ENCODE measurements around the gene FAM78B. TPM values are rescaled to one million over a fixed set of nuclear protein-coding genes. Genes with fewer than 3 reads are reported as not detected.

FAM78B gene
- total RNA-seq, 1 experiment from 2014 or later = 0.41 TPM

DNA sequence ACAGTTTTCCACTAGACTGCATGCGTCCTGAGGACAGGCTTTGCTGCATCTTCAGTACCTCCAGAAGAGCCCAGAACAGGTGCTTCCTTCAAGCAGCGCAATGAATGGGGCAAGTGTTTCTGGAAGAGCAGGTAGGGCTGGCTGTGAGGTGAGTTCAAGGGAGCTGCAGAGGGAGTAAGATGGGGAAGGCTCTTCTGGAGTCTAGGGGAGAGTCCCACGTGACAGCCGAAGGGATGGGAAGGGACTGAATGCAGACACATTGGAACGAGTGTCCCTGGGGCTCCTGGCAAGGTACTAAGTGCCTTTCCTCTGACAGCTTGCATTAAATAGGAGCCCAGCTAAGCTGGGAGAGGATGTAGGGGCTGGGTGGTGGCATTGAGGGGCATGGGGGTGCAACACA lies 84.2 kb downstream of the FAM78B start:
- H3K9me3 ChIP-seq (ENCODE audit: control insufficient read depth, insufficient read depth, low read depth, low read length) = no peaks in the 10 kb centered on the region
- in situ Hi-C loops (cut with HindIII; ENCODE audit: low pct_unique_long_range_greater_than_20kb, low sequenced_read_pairs) (no loop called here), intact Hi-C loops (cut with micrococcal nuclease; ENCODE audit: unreplicated experiment) (no loop called here)
- no peaks in the 10 kb centered on the region for H3K27me3 ChIP-seq (ENCODE audit: control insufficient read depth, insufficient read depth, low read length)
- TF ChIP-seq, protein P1, sequence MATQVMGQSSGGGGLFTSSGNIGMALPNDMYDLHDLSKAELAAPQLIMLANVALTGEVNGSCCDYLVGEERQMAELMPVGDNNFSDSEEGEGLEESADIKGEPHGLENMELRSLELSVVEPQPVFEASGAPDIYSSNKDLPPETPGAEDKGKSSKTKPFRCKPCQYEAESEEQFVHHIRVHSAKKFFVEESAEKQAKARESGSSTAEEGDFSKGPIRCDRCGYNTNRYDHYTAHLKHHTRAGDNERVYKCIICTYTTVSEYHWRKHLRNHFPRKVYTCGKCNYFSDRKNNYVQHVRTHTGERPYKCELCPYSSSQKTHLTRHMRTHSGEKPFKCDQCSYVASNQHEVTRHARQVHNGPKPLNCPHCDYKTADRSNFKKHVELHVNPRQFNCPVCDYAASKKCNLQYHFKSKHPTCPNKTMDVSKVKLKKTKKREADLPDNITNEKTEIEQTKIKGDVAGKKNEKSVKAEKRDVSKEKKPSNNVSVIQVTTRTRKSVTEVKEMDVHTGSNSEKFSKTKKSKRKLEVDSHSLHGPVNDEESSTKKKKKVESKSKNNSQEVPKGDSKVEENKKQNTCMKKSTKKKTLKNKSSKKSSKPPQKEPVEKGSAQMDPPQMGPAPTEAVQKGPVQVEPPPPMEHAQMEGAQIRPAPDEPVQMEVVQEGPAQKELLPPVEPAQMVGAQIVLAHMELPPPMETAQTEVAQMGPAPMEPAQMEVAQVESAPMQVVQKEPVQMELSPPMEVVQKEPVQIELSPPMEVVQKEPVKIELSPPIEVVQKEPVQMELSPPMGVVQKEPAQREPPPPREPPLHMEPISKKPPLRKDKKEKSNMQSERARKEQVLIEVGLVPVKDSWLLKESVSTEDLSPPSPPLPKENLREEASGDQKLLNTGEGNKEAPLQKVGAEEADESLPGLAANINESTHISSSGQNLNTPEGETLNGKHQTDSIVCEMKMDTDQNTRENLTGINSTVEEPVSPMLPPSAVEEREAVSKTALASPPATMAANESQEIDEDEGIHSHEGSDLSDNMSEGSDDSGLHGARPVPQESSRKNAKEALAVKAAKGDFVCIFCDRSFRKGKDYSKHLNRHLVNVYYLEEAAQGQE (IDR thresholded peaks at IDR 0.05; ENCODE audit: insufficient read depth in 1 of 2, low read depth in 2 of 2, low read length in 1 of 2) = no peak
- TF ChIP-seq, protein P2, sequence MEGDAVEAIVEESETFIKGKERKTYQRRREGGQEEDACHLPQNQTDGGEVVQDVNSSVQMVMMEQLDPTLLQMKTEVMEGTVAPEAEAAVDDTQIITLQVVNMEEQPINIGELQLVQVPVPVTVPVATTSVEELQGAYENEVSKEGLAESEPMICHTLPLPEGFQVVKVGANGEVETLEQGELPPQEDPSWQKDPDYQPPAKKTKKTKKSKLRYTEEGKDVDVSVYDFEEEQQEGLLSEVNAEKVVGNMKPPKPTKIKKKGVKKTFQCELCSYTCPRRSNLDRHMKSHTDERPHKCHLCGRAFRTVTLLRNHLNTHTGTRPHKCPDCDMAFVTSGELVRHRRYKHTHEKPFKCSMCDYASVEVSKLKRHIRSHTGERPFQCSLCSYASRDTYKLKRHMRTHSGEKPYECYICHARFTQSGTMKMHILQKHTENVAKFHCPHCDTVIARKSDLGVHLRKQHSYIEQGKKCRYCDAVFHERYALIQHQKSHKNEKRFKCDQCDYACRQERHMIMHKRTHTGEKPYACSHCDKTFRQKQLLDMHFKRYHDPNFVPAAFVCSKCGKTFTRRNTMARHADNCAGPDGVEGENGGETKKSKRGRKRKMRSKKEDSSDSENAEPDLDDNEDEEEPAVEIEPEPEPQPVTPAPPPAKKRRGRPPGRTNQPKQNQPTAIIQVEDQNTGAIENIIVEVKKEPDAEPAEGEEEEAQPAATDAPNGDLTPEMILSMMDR (IDR thresholded peaks at IDR 0.05) = no peak
- TF ChIP-seq SIN3A (IDR thresholded peaks at IDR 0.05; ENCODE audit: borderline replicate concordance, insufficient read depth, low read depth, low read length) (no peak), POLR2AphosphoS5 (IDR thresholded peaks at IDR 0.05; ENCODE audit: low read depth, low read length) (no peak), TCF7L2 (IDR thresholded peaks at IDR 0.05; ENCODE audit: low read depth, low read length) (no peak)
- ChIA-PET POLR2A (no interaction called here), CTCF (no interaction called here)
- no peaks in the 10 kb centered on the region for H3K4me1 ChIP-seq (ENCODE audit: control insufficient read depth, insufficient read depth, low read length)
- H3K27ac ChIP-seq (ENCODE audit: low read length) = no peak overlapping the region
- no TSS peak for BruUV-seq (replicated peaks)
- DNase-seq (ENCODE audit: low read depth, low spot score) (no peak), ATAC-seq (no peak)
- H3K36me3 ChIP-seq (ENCODE audit: control insufficient read depth, insufficient read depth, low read length) = no peaks in the 10 kb centered on the region
- no peak overlapping the region for H3K4me3 ChIP-seq (ENCODE audit: low read depth in 2 of 2, low read length in 2 of 2)

DNA sequence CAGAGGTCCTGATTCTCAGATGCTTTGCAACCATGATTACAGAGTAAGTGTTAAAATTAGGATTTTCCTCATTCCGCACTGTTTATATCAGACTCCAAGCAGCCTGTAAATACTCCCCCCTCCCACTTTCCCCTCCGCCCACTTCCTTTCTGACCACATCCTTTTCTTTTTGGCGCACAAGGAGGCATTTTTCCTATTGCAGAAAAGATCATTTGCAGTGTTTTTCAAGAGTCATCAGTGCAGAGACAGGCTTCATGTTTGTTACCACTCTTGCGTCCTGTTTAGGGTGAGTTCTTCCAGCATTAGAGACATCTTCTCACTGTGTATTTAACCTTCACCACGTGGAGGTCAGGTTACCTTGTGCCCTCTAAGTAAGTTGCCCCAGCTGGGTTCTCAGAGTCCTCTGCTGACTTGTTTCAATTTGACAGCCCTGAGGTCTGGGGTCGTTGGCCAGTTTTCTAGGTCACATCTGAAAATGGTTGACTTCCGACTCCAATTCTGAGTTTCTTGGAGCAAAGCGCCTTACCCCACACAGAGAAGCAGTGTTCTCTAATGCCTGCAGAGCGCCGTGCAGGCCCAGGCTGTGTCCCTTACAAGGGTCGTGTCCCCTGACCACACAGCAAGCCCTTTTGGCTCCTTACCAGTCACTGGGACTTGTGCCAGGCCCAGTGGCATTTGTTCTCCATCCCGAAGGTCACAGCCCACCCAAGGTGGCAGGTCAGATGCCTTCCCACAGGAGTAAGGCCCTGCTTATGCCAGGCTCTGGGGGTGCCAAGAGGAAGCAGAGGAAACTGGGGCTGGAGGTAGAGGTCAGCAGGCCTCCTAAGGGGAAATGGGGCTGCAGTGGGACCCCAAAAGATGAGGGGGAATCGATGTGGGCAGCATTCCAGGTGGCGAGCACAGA lies 85.6 kb downstream of the FAM78B start:
- Histone ChIP-seq H3K9me3 (ENCODE audit: control insufficient read depth, insufficient read depth, low read depth, low read length) (no peaks in the 10 kb centered on the region), H3K27me3 (ENCODE audit: control insufficient read depth, insufficient read depth, low read length) (no peaks in the 10 kb centered on the region), H3K36me3 (ENCODE audit: control insufficient read depth, insufficient read depth, low read length) (no peaks in the 10 kb centered on the region), H3K27ac (ENCODE audit: low read length) (no peak overlapping the region), H3K4me3 (ENCODE audit: low read depth in 2 of 2, low read length in 2 of 2) (no peak overlapping the region), H3K4me1 (ENCODE audit: control insufficient read depth, insufficient read depth, low read length) (no peaks in the 10 kb centered on the region)
- no peak for TF ChIP-seq SIN3A (IDR thresholded peaks at IDR 0.05; ENCODE audit: borderline replicate concordance, insufficient read depth, low read depth, low read length)
- TF ChIP-seq POLR2AphosphoS5 (IDR thresholded peaks at IDR 0.05; ENCODE audit: low read depth, low read length) = no peak
- no peak for TF ChIP-seq TCF7L2 (IDR thresholded peaks at IDR 0.05; ENCODE audit: low read depth, low read length)
- TF ChIP-seq, protein P1 (IDR thresholded peaks at IDR 0.05; ENCODE audit: insufficient read depth in 1 of 2, low read depth in 2 of 2, low read length in 1 of 2) = no peak
- TF ChIP-seq, protein P2 (IDR thresholded peaks at IDR 0.05) = no peak
- DNase-seq (ENCODE audit: low read depth, low spot score) (no peak), ATAC-seq (no peak)
- in situ Hi-C loops (cut with HindIII; ENCODE audit: low pct_unique_long_range_greater_than_20kb, low sequenced_read_pairs) (no loop called here), intact Hi-C loops (cut with micrococcal nuclease; ENCODE audit: unreplicated experiment) (no loop called here)
- ChIA-PET POLR2A (interaction anchor here (0.6 kb wide), 1 partner anchor 130 kb away, joined by 9 read pairs; no protein-coding TSS in a partner anchor), CTCF (no interaction called here)
- no TSS peak for BruUV-seq (replicated peaks)
